B cell (primary cell): ENCODE measurements around the gene FDXACB1.

Experiments
- EZH2 ChIP-seq: IDR thresholded peaks from 2 replicates; pipeline ENCODE4 v1.6.1; 2012; ENCODE audit warnings: borderline replicate concordance, low read depth, mild to moderate bottlenecking, moderate library complexity, low read length; ENCODE audit not compliant: insufficient read depth, poor library complexity, severe bottlenecking
- TF ChIP-seq, protein P1 (sequence below): fragments of 200-600 bp; IDR thresholded peaks from one replicate; pipeline ENCODE4 v1.8.0; 2022; ENCODE audit warnings: antibody characterized with exemption, mild to moderate bottlenecking

DNA sequence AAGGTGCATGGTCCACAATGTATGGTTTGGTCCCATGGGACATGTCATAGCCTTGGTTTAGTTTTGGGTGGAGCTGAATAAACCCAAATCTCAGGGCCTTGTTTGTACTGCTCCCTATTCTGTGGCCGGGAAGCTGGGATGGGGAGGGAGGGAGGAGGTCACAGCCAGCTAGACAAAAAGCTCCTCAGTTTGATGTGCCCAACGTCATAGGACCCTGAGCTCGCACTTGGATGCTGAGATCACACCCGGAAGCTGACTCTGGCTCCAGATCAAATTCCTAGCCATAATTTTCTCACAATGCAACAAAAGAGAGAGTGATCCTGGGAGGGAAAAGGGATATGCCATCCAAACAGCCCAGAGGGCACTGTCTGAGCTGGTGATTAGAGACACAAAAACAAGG lies 35.0 kb upstream of the FDXACB1 start:
- TF ChIP-seq, protein P1, sequence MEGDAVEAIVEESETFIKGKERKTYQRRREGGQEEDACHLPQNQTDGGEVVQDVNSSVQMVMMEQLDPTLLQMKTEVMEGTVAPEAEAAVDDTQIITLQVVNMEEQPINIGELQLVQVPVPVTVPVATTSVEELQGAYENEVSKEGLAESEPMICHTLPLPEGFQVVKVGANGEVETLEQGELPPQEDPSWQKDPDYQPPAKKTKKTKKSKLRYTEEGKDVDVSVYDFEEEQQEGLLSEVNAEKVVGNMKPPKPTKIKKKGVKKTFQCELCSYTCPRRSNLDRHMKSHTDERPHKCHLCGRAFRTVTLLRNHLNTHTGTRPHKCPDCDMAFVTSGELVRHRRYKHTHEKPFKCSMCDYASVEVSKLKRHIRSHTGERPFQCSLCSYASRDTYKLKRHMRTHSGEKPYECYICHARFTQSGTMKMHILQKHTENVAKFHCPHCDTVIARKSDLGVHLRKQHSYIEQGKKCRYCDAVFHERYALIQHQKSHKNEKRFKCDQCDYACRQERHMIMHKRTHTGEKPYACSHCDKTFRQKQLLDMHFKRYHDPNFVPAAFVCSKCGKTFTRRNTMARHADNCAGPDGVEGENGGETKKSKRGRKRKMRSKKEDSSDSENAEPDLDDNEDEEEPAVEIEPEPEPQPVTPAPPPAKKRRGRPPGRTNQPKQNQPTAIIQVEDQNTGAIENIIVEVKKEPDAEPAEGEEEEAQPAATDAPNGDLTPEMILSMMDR: no peak
- TF ChIP-seq EZH2: no peak
